Measurements from ENCODE around the gene CAPG.

CAPG gene

DNA sequence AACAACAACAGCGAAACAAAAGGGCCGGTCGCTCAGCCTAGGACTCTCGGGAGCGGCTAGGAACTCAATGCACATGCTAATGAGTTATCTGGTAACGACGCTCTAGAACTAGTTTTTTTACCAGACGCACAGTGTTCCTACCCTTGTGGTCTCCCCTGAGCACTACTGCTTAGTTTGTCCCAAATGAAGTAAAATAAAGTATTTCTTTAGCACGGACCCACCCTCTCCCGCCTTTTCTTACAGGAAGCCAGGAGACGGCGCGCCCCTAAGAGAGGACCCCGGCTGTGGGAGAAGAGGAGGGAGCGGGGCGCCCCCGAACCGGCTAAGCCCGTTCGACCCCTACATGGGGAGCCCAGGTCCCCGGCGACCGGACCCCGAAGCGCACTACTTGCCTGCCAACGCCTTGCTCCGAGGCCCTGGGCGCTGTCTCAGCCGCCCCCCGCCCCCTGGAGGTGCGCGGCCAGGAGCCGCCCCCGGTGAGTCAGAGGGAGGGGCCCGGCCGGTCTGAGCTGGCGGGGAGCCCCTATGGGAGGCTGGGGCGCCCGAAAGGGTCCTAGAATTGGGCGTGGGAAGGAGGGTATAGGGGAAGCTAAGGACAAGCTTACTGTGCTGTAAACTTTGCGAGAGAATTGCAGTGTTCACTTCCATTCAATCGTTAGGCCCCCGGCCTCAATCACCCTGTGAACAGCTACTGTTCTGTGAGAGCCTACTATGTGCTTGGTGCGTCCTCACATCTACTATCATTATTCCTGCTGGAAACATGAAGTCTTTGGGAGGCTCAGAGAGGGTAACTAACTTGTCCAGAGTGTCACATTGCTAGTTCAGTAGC is 3.6 kb upstream of the CAPG start:
- H3K36me3 ChIP-seq (ENCODE audit: control insufficient read depth, insufficient read depth, low read length): no peaks in the 10 kb centered on the region
- TF ChIP-seq CTCF (IDR thresholded peaks at IDR 0.05; ENCODE audit: insufficient read depth, low read length, poor library complexity, severe bottlenecking): no peak
- no peak for DNase-seq (ENCODE audit: extremely low read depth, insufficient read length)
- peak overlapping the region; percentile 8 for H3K4me3 ChIP-seq (replicated peaks; ENCODE audit: low read depth, low read length)
- H3K27me3 ChIP-seq (replicated peaks; ENCODE audit: control insufficient read depth, insufficient read depth, low read length): no peaks in the 10 kb centered on the region

DNA sequence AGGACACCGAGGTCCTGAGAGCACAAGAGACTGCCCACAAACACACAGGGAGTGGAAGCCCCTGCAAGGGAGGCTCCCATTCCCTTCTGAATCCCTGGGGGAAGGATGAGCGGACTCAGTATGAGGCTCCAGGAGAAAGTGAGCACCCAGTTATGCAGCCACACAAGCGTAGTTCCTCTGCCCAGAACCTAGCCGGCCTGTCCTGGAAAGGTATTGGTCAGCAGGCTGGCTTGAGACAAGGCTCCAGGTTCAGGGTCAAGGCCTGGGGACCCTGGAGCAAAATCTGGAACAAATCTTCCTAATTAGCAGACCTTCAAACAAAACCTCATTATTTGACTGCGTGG is 1.2 kb upstream of the CAPG start:
- DNase-seq (ENCODE audit: extremely low read depth, insufficient read length): no peak
- H3K27me3 ChIP-seq (replicated peaks; ENCODE audit: control insufficient read depth, insufficient read depth, low read length): no peaks in the 10 kb centered on the region
- H3K4me3 ChIP-seq (replicated peaks; ENCODE audit: low read depth, low read length): no peak overlapping the region
- H3K36me3 ChIP-seq (ENCODE audit: control insufficient read depth, insufficient read depth, low read length): no peaks in the 10 kb centered on the region
- no peak for TF ChIP-seq CTCF (IDR thresholded peaks at IDR 0.05; ENCODE audit: insufficient read depth, low read length, poor library complexity, severe bottlenecking)

- no peak overlapping the region for H3K4me3 ChIP-seq (replicated peaks; ENCODE audit: low read depth, low read length)
- H3K27me3 ChIP-seq (replicated peaks; ENCODE audit: control insufficient read depth, insufficient read depth, low read length): no peaks in the 10 kb centered on the region
- no peak for DNase-seq (ENCODE audit: extremely low read depth, insufficient read length)
- no peak for TF ChIP-seq CTCF (IDR thresholded peaks at IDR 0.05; ENCODE audit: insufficient read depth, low read length, poor library complexity, severe bottlenecking)
- no peaks in the 10 kb centered on the region for H3K36me3 ChIP-seq (ENCODE audit: control insufficient read depth, insufficient read depth, low read length)
Observed at GRCh38 chr2:85410584-85411404, 628 bp upstream of the CAPG start.

GRCh38 chr2:85405201-85406059 is 4.7 kb downstream of the CAPG start:
- Histone ChIP-seq H3K27me3 (replicated peaks; ENCODE audit: control insufficient read depth, insufficient read depth, low read length) (no peaks in the 10 kb centered on the region), H3K36me3 (ENCODE audit: control insufficient read depth, insufficient read depth, low read length) (peaks cover 5% of the 10 kb centered on the region), H3K4me3 (replicated peaks; ENCODE audit: low read depth, low read length) (no peak overlapping the region; the same call in 1 of the 2 replicates)
- no peak for TF ChIP-seq CTCF (IDR thresholded peaks at IDR 0.05; ENCODE audit: insufficient read depth, low read length, poor library complexity, severe bottlenecking)
- peak; percentile 40 for DNase-seq (ENCODE audit: extremely low read depth, insufficient read length)

DNA sequence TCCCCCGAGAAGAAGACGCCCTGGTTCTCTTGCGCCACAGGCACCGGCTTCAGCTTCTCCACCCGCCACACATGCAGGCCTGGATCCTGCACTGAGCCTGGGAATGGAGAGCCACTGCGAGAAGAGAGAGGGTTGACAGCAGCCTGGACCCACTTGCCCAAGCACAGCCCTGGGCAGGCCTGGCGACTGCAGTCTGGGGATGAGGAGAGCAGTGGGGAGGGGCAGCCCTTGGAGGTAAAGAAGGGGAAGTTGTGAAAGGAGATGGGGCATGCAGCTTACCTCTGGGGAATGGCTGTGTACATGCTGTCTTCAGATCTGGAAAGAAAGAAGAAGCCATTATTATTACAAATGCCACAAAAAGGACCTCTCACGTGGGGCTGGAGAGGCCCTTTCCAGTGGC is 8.3 kb downstream of the CAPG start:
- Histone ChIP-seq H3K27me3 (replicated peaks; ENCODE audit: control insufficient read depth, insufficient read depth, low read length) (no peaks in the 10 kb centered on the region), H3K36me3 (ENCODE audit: control insufficient read depth, insufficient read depth, low read length) (peaks cover 11% of the 10 kb centered on the region), H3K4me3 (replicated peaks; ENCODE audit: low read depth, low read length) (no peak overlapping the region)
- no peak for TF ChIP-seq CTCF (IDR thresholded peaks at IDR 0.05; ENCODE audit: insufficient read depth, low read length, poor library complexity, severe bottlenecking)
- DNase-seq (ENCODE audit: extremely low read depth, insufficient read length): no peak

Data from GM06990 (cell line).